Activated naive CD4-positive, alpha-beta T cell treated with anti-CD3 and anti-CD28 coated beads, Interleukin-2, amount 10 ng/mL, durations not matched to agents 5 hours and 36 hours (primary cell): ENCODE data around the gene MPZL2. TPM values are rescaled to one million over a fixed set of nuclear protein-coding genes. Genes with fewer than 3 reads are reported as not detected.

Experiments
- total RNA-seq, 2 experiments: library from RNA; stranded (reverse); gene quantifications; one replicate each; pipeline ENCODE4 v1.2.3, GENCODE V29; 2021

MPZL2 gene
- total RNA-seq: 1 to 10 TPM; 4.8 to 5.2 TPM

GRCh38 chr11:118263695-118264568, at the start of gene MPZL2:
Gene MPZL2 (minus strand): TSS chr11:118264297. CDS start chr11:118264153, 144 bp downstream.

DNA sequence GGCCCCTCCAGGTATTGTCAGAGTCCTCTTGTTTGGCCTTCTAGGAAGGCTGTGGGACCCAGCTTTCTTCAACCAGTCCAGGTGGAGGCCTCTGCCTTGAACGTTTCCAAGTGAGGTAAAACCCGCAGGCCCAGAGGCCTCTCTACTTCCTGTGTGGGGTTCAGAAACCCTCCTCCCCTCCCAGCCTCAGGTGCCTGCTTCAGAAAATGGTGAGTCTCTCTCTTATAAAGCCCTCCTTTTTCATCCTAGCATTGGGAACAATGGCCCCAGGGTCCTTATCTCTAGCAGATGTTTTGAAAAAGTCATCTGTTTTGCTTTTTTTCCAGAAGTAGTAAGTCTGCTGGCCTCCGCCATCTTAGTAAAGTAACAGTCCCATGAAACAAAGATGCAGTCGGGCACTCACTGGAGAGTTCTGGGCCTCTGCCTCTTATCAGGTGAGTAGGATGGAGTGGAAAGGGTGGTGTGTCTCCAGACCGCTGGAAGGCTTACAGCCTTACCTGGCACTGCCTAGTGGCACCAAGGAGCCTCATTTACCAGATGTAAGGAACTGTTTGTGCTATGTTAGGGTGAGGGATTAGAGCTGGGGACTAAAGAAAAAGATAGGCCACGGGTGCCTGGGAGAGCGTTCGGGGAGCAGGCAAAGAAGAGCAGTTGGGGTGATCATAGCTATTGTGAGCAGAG, 40.6 kb upstream of the MPZL2 start, which contains the start of gene CD3E:
Gene CD3E (plus strand): TSS at position 163 of the 681 bp plus-strand sequence. CDS start 223 bp downstream, at position 386.

DNA sequence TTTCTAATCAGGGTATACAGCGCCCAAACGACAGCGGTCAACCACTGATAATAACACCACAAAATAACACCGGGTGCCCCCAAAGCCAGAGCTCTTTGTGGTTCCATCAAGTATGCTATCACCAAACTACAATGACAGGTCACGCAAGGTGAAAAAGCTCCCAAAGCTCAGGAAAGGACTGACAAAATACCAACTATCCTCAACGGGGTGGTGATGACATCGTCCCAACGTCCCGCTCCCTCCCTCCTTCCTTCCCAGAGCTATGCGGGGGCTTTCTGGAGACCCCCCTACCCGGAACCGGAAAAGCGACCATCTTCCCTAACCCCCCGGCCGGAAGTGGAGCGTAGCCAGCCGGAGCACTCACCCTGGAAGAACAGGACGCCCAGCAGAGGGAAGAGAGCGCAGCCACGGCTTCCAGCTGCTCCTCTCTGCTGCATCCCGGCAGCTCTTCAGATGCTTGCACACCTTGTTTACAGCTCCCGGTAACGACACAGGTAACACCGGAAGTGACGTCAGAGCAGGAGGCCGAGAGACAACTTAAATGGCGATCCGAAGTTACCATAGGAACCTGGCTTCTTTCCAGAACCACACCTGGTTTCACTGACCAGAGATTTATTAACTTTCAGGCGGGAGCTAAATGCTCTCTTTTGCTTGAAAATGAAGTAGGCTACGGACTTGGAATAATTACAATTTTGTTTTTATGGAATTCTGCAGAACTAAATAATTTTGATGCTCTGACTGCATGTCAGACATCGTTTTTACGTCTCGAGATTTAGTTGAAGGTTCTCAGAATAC, 12.0 kb downstream of the MPZL2 start, which contains the start of gene MPZL3:
Gene MPZL3 (minus strand): TSS at position 508 of the 795 bp plus-strand sequence. CDS start 71 bp downstream, at position 437.

DNA sequence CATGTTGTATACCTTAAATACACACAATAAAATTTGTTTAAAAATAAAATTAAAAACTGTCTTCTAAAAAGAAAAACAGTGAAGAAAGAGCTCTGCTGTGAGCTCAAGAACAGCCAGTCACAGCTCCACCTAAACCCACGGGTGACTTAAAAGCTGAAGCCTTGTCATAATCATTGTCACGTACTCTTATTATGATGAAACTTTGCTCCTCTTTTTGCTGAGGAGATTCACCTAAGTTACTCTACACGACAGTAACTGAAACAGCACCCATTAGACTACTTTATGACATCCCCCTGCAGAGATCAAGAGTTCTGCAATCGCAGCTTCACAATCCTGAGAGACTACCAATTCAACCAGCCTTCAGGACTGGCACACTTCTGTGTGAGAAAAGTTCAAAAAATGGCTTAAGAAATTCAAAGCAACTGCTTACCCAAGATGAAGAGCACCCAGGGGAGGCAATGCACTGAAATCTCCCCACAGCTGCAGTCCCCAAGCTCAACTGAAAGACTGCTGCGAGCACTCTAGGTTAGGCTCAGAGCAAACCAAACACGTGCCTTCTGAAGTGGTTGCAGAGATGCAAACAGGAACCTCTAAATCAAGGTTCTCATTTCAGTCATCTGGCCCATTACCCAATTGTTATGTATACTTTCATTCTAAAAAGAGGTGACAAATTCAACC, 39.4 kb downstream of the MPZL2 start, which contains the start of gene JAML:
Gene JAML (minus strand): TSS at position 501 of the 678 bp plus-strand sequence. CDS start 10,145 bp downstream, outside the sequence.

Other genes starting within 250 kb of the MPZL2 start
- not detected for gene TMPRSS4, start 187.2 kb downstream of the MPZL2 start, total RNA-seq
- under 1 TPM; 0.05 to 0.17 TPM for gene SMIM35, start 177.3 kb downstream of the MPZL2 start, total RNA-seq
- under 1 TPM in 1 of 2 experiments, not detected in 1; 0.10 TPM for gene SCN4B, start 111.5 kb downstream of the MPZL2 start, total RNA-seq
- gene SCN2B, start 87.7 kb downstream of the MPZL2 start, total RNA-seq: not detected
- gene JAML, start 39.3 kb downstream of the MPZL2 start, total RNA-seq: 10 to 100 TPM; 74.3 to 76.2 TPM
- gene MPZL3, start 11.9 kb downstream of the MPZL2 start, total RNA-seq: 10 to 100 TPM; 13.0 to 13.7 TPM
- 100 to 1,000 TPM; 618 to 632 TPM for gene CD3E, start 40.4 kb upstream of the MPZL2 start, total RNA-seq
- 100 to 1,000 TPM; 462 to 471 TPM for gene CD3D, start 78.4 kb upstream of the MPZL2 start, total RNA-seq
- 100 to 1,000 TPM; 201 to 212 TPM for gene CD3G, start 80.0 kb upstream of the MPZL2 start, total RNA-seq
- gene UBE4A, start 95.3 kb upstream of the MPZL2 start, total RNA-seq: 10 to 100 TPM; 40.2 to 40.6 TPM
- 100 to 1,000 TPM; 286 to 294 TPM for gene ATP5MG, start 137.3 kb upstream of the MPZL2 start, total RNA-seq
- gene KMT2A, start 172.2 kb upstream of the MPZL2 start, total RNA-seq: 10 to 100 TPM; 91.6 to 92.8 TPM